ENCODE results near the gene TREH. TPM values are rescaled to one million over a fixed set of nuclear protein-coding genes. Genes with fewer than 3 reads are reported as not detected.
A peak's percentile ranks its signal among the peaks of the same experiment; 100 is the strongest.

The TREH gene
- total and polyA plus RNA-seq, 2 of the 8 experiments (the other 6 are each of a cell fraction or from before 2014, with no cell fraction given) = 0.03 TPM; not detected in 1

DNA sequence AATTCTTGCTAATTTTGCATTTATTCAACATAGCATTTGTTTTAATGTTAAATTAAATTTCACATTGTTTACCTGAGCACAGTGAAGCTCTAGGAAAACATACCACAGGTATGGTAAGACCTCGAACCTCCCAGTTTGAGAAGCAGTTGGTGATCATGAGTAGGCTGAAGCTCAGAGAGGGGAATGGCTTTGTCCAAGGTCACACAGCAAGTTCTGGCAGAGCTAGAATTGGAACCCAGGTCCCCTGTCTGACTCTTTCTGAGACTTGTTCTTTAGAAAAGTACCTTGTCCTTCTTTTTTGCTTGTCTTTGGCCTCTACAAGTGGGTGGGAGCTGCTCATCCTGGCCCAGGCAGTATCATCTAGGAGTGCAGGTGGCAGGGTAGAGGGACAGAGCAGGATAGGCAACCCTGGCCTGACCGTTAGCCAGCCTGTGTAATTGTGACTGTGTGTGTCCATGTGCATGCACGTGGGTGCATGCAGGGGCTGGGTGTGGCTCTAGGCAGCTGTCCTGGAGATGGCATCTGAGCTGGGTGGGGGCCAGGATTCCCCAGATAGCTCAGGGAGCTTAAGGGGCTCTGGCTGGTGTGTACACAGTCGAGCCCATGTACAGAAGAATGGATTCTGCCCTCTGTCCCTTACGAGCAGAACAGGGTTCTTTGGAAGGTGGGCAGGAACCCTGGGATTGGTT, 50.4 kb downstream of the TREH start:
- FAIRE-seq (no peak), DNase-seq (ENCODE audit: low read depth in 1 of 2, low spot score in 2 of 2) (no peak)
- Histone ChIP-seq H2BK12ac (ENCODE audit: low read depth, low read length) (no peak overlapping the region), H2BK15ac (ENCODE audit: low read length) (0 out of 2 replicates have a peak overlapping the region, but pooled peaks have one; percentile 29), H2BK120ac (replicated peaks; ENCODE audit: low read depth, low read length) (no peak overlapping the region), H3K4me2 (ENCODE audit: insufficient read depth in 1 of 2, low read depth in 2 of 2, low read length in 2 of 2) (no peak overlapping the region), H3K27me3 (replicated peaks in 1 of 4; ENCODE audit: control insufficient read depth in 3 of 4, extremely low read depth in 1 of 4, insufficient read depth in 3 of 4, low read length in 3 of 4) (no peaks in the 10 kb centered on the region), H3K4ac (replicated peaks; ENCODE audit: insufficient read length, low read depth, low read length) (no peak overlapping the region), H3K79me2 (ENCODE audit: control insufficient read depth in 1 of 2, insufficient read depth in 2 of 2, low read length in 2 of 2) (peaks cover 0 to 4% of the 10 kb centered on the region in 2 experiments; a peak in 1 of 4 replicates), H2BK5ac (ENCODE audit: low read depth, low read length) (no peak overlapping the region), H3K4me1 (replicated peaks in 1 of 4; ENCODE audit: control insufficient read depth in 3 of 4, insufficient read depth in 4 of 4, low read length in 3 of 4) (peaks cover under 1 to 7% (median 4%) of the 10 kb centered on the region in 4 experiments), H3K56ac (replicated peaks; ENCODE audit: insufficient read length, low read depth, low read length) (no peak overlapping the region), H3K18ac (ENCODE audit: extremely low read depth, low read length) (no peak overlapping the region), H3K9me3 (ENCODE audit: insufficient read depth in 2 of 2, low read depth in 1 of 2, low read length in 1 of 2) (no peaks in the 10 kb centered on the region), H3K79me1 (ENCODE audit: low read depth, low read length) (peaks cover 6% of the 10 kb centered on the region), H2AK5ac (ENCODE audit: low read depth, low read length) (no peak overlapping the region), H3K27ac (ENCODE audit: low read depth, low read length) (no peak overlapping the region), H3K23ac (ENCODE audit: insufficient read length) (no peak overlapping the region), H3K4me3 (ENCODE audit: extremely low read depth in 1 of 4, insufficient read depth in 2 of 4, low read depth in 3 of 4, low read length in 4 of 4) (no peak overlapping the region), H4K8ac (ENCODE audit: extremely low read depth, insufficient read depth, low read length) (no peak overlapping the region), H3K23me2 (ENCODE audit: low read depth, low read length) (0 out of 2 replicates have a peak, but pooled peaks cover 3% of the 10 kb centered on the region), H4K20me1 (replicated peaks in 1 of 2; ENCODE audit: control insufficient read depth in 1 of 2, insufficient read depth in 2 of 2, low read length in 2 of 2) (peaks cover 0 to 20% of the 10 kb centered on the region in 2 experiments), H4K5ac (ENCODE audit: insufficient read length, low read depth, low read length) (no peak overlapping the region), H2BK20ac (ENCODE audit: low read length) (no peak overlapping the region), H2AFZ (ENCODE audit: low read length) (no peak overlapping the region), H3K9ac (replicated peaks in 1 of 4; ENCODE audit: extremely low read depth in 1 of 4, low read depth in 3 of 4, low read length in 3 of 4) (no peak overlapping the region), H3K14ac (ENCODE audit: insufficient read length) (no peak overlapping the region), H3K36me3 (ENCODE audit: control insufficient read depth in 2 of 4, insufficient read depth in 4 of 4, low read length in 3 of 4) (peaks cover 12 to 41% (median 29%) of the 10 kb centered on the region in 4 experiments), H4K91ac (replicated peaks; ENCODE audit: insufficient read length, low read length) (no peak overlapping the region)
- WGBS, 2 experiments (ENCODE audit: extremely low coverage in 1 of 2, insufficient coverage in 1 of 2, insufficient read length in 1 of 2, insufficient replicate concordance in 2 of 2, low coverage in 1 of 2, low lambda C conversion rate in 2 of 2, missing lambda C conversion rate in 1 of 2) = 97% methylated on average over 5 of the region's 5 CpGs; no CpG with 5 or more reads in 1 of the 2 experiments
- TF ChIP-seq SAP30 (IDR thresholded peaks at IDR 0.05; ENCODE audit: insufficient read depth, insufficient replicate concordance, low read length) (no peak), JUN (IDR thresholded peaks at IDR 0.05; ENCODE audit: low read depth, low read length) (no peak)
- POLR2A ChIA-PET (ENCODE audit: partially characterized antibody) = interaction anchor here (25.8 to 28.7 kb wide), 2 partner anchors 8 to 14 kb away, joined by 574 read pairs; partner anchors contain the start of gene PHLDB1
- CTCF ChIA-PET (ENCODE audit: partially characterized antibody) = interaction anchor here (0.9 to 10.4 kb wide), 4 partner anchors 20 to 34 kb away, joined by 3 to 155 read pairs (median 12); partner anchors contain the start of gene PHLDB1
